ENCODE data around the gene COL18A1. TPM values are rescaled to one million over a fixed set of nuclear protein-coding genes. Genes with fewer than 3 reads are reported as not detected.

COL18A1 gene
- polyA plus RNA-seq, 1 experiment, result 25.3 TPM

DNA sequence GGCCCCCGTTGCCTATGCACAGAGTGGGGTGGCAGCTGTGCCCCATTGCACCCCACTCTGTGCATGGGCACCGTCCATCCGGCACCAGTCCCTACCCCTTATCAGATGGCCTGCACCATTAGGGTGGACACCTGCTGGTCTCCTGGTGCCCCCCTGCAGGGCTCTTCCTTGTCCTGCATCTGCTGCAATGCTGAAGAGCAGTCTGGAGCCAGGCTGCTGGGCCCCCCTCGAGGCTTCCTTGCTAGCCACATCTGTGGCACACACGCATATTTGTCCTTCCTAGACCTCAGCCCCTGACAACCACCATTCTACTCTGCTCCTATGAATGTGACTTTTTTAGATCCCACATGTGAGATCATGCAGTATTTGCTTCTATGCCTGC lies 56.4 kb downstream of the COL18A1 start:
- Histone ChIP-seq H3K27me3 (ENCODE audit: control insufficient read depth, insufficient read depth, low read length) (no peaks in the 10 kb centered on the region), H3K9me3 (ENCODE audit: control insufficient read depth, insufficient read depth, low read length) (peaks cover 13% of the 10 kb centered on the region), H3K27ac (ENCODE audit: low read depth, low read length) (peak overlapping the region; percentile 91), H3K4me3 (ENCODE audit: low read depth, low read length) (no peak overlapping the region)
- no peak for DNase-seq (ENCODE audit: low read depth, low spot score)
- POLR2A ChIA-PET, result interaction anchor here (1.5 to 2.5 kb wide), 2 partner anchors 9 to 11 kb away, joined by 4 to 13 read pairs; no protein-coding TSS in a partner anchor
- CTCF ChIA-PET, result no interaction called here
- TF ChIP-seq, protein P1, sequence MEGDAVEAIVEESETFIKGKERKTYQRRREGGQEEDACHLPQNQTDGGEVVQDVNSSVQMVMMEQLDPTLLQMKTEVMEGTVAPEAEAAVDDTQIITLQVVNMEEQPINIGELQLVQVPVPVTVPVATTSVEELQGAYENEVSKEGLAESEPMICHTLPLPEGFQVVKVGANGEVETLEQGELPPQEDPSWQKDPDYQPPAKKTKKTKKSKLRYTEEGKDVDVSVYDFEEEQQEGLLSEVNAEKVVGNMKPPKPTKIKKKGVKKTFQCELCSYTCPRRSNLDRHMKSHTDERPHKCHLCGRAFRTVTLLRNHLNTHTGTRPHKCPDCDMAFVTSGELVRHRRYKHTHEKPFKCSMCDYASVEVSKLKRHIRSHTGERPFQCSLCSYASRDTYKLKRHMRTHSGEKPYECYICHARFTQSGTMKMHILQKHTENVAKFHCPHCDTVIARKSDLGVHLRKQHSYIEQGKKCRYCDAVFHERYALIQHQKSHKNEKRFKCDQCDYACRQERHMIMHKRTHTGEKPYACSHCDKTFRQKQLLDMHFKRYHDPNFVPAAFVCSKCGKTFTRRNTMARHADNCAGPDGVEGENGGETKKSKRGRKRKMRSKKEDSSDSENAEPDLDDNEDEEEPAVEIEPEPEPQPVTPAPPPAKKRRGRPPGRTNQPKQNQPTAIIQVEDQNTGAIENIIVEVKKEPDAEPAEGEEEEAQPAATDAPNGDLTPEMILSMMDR (IDR thresholded peaks at IDR 0.05; ENCODE audit: low read depth, low read length), result no peak

DNA sequence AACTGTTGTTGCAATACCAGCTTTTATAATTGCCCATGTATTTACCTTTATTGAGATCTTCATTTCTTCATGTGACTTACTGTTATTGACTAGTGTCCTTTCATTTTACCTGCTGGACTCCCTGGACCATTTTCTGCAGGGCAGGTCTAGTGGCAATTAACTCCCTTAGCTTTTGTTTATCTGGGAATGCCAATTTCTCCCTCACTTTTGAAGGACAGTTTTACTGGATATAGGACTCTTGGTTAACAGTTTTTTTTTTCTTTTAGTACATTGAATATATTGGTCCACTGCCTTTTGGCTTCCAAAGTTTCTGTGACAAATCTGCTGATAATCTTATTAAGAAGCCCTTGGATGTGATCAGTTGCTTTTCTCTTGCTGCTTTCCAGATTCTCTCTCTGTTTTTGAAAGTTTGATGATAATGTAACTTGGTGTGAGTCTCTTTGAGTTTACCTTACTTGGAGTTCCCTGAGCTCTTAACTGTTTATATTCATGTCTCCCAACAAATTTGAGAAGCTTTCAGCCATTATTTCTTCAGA lies 56.9 kb downstream of the COL18A1 start:
- Histone ChIP-seq H3K27me3 (ENCODE audit: control insufficient read depth, insufficient read depth, low read length) (no peaks in the 10 kb centered on the region), H3K27ac (ENCODE audit: low read depth, low read length) (no peak overlapping the region), H3K4me3 (ENCODE audit: low read depth, low read length) (no peak overlapping the region), H3K9me3 (ENCODE audit: control insufficient read depth, insufficient read depth, low read length) (peaks cover 13% of the 10 kb centered on the region)
- CTCF ChIA-PET, result no interaction called here
- TF ChIP-seq, protein P1 (IDR thresholded peaks at IDR 0.05; ENCODE audit: low read depth, low read length), result no peak
- POLR2A ChIA-PET, result no interaction called here
- DNase-seq (ENCODE audit: low read depth, low spot score), result no peak

DNA sequence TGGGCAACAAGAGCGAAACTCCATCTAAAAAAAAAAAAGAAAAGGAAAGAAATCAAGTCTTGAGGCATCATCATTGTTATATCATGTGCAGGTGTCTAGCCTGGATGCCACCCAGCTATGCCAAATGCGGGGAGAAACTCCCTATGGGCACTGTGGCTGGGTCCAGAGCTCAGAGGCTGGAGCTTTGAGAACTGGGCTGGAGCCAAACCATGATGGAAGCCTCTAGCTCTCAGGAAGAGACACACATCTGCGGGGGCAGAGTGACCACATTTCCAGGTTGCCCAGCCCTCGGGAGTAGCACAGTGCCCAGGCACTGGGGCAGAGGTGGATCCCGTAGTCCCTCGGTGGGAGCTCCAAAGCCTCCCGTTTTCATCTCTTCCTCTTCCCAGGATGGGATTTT lies 58.9 kb downstream of the COL18A1 start:
- TF ChIP-seq, protein P1 (IDR thresholded peaks at IDR 0.05; ENCODE audit: low read depth, low read length), result no peak
- Histone ChIP-seq H3K9me3 (ENCODE audit: control insufficient read depth, insufficient read depth, low read length) (peaks cover 13% of the 10 kb centered on the region), H3K27me3 (ENCODE audit: control insufficient read depth, insufficient read depth, low read length) (no peaks in the 10 kb centered on the region), H3K4me3 (ENCODE audit: low read depth, low read length) (no peak overlapping the region), H3K27ac (ENCODE audit: low read depth, low read length) (no peak overlapping the region)
- ChIA-PET POLR2A (no interaction called here), CTCF (no interaction called here)
- DNase-seq (ENCODE audit: low read depth, low spot score), result no peak

DNA sequence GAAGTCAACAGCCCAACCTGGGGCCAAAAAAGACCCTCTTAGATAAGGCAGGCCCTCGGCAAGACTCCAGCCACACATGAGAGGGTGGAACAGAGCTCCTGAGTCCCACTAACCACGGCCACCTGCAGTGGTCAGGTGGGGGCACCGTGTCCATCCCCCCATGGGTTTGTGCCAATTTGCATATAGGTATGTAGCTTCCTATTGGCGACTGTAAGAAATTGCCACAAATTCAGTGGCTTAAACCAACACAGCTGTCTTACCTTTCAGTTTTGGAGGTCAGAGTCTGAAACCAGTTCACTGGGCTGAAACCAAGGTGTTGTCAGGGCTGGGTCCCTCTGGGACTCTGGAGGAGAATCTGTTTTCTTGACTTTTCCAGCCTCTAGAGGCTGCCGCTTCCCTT lies 59.3 kb downstream of the COL18A1 start:
- H3K27me3 ChIP-seq (ENCODE audit: control insufficient read depth, insufficient read depth, low read length), result no peaks in the 10 kb centered on the region
- H3K9me3 ChIP-seq (ENCODE audit: control insufficient read depth, insufficient read depth, low read length), result peaks cover 13% of the 10 kb centered on the region
- H3K27ac ChIP-seq (ENCODE audit: low read depth, low read length), result no peak overlapping the region
- TF ChIP-seq, protein P1 (IDR thresholded peaks at IDR 0.05; ENCODE audit: low read depth, low read length), result no peak
- H3K4me3 ChIP-seq (ENCODE audit: low read depth, low read length), result no peak overlapping the region
- no peak for DNase-seq (ENCODE audit: low read depth, low spot score)
- CTCF ChIA-PET, result no interaction called here
- POLR2A ChIA-PET, result no interaction called here

DNA sequence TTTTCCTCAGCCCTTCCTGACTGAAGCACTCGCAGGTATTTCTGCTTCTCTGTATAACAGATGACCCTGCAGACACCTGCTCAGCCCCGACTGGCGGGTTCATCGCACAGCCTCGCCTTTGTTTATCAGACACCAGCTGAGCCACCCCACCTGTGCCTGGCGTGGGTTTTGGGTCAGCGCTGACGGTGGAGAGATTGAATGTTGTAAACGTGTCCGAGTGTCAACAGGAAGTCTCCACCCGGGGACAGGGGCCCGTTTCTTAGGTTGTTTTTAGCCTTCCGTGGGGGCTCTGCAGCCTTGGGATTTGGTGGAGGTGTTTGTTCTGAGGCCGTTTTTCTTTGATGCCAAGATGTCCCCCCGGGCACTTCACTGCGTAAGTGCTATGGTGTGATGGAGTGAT lies 60.1 kb downstream of the COL18A1 start:
- no peaks in the 10 kb centered on the region for H3K27me3 ChIP-seq (ENCODE audit: control insufficient read depth, insufficient read depth, low read length)
- no peak for DNase-seq (ENCODE audit: low read depth, low spot score)
- TF ChIP-seq, protein P1 (IDR thresholded peaks at IDR 0.05; ENCODE audit: low read depth, low read length), result no peak
- POLR2A ChIA-PET, result no interaction called here
- H3K4me3 ChIP-seq (ENCODE audit: low read depth, low read length), result no peak overlapping the region
- H3K9me3 ChIP-seq (ENCODE audit: control insufficient read depth, insufficient read depth, low read length), result peaks cover 13% of the 10 kb centered on the region
- CTCF ChIA-PET, result no interaction called here
- no peak overlapping the region for H3K27ac ChIP-seq (ENCODE audit: low read depth, low read length)
